HG02970 (cell line): ENCODE data around the gene NKIRAS1.
"Not testable (repeated sequence)": the region's sequence is repeated elsewhere in the genome, so short reads cannot be mapped to it uniquely, and the experiment has no call there.

Experiments
- ATAC-seq: cut with Tn5 transposase; IDR thresholded peaks from one replicate; pipeline ENCODE4 v1.9.1; 2021; ENCODE audit warnings: mild to moderate bottlenecking, moderate library complexity, moderate number of reproducible peaks; ENCODE audit not compliant: unreplicated experiment, low FRiP score

The NKIRAS1 gene

GRCh38 chr3:23911397-23911796, 5.4 kb downstream of the NKIRAS1 start:
- no peak for ATAC-seq

GRCh38 chr3:23909341-23909740, 7.4 kb downstream of the NKIRAS1 start:
- no peak for ATAC-seq

- ATAC-seq: no peak
Measured at GRCh38 chr3:23904545-23904944, 12.2 kb downstream of the NKIRAS1 start.

- no peak for ATAC-seq
Measured at GRCh38 chr3:23900744-23901143, 16.0 kb downstream of the NKIRAS1 start.

GRCh38 chr3:23895181-23895580, 21.6 kb downstream of the NKIRAS1 start:
- ATAC-seq: no peak

GRCh38 chr3:23894254-23895061, 22.3 kb downstream of the NKIRAS1 start:
- no peak for ATAC-seq

- ATAC-seq: no peak
Measured at GRCh38 chr3:23889950-23890349, 26.8 kb downstream of the NKIRAS1 start.

GRCh38 chr3:23889386-23889785, 27.4 kb downstream of the NKIRAS1 start:
- ATAC-seq: no peak

GRCh38 chr3:23888617-23889228, 28.1 kb downstream of the NKIRAS1 start:
- ATAC-seq: no peak

- no peak for ATAC-seq
Measured at GRCh38 chr3:23886311-23886710, 30.5 kb downstream of the NKIRAS1 start.

GRCh38 chr3:23885210-23885609, 31.6 kb downstream of the NKIRAS1 start:
- ATAC-seq: no peak

- ATAC-seq: no peak
Measured at GRCh38 chr3:23884481-23884880, 32.3 kb downstream of the NKIRAS1 start.

- ATAC-seq: no peak
Measured at GRCh38 chr3:23882487-23882918, 34.3 kb downstream of the NKIRAS1 start.

GRCh38 chr3:23881993-23882392, 34.8 kb downstream of the NKIRAS1 start:
- not testable (repeated sequence) for ATAC-seq

- ATAC-seq: no peak
Measured at GRCh38 chr3:23880703-23881339, 36.0 kb downstream of the NKIRAS1 start.

GRCh38 chr3:23879485-23879884, 37.3 kb downstream of the NKIRAS1 start:
- no peak for ATAC-seq

GRCh38 chr3:23877329-23877980, 39.3 kb downstream of the NKIRAS1 start:
- no peak for ATAC-seq

- ATAC-seq: no peak
Measured at GRCh38 chr3:23876923-23877322, 39.9 kb downstream of the NKIRAS1 start.

- no peak for ATAC-seq
Measured at GRCh38 chr3:23875113-23875725, 41.6 kb downstream of the NKIRAS1 start.

GRCh38 chr3:23874359-23875112, 42.3 kb downstream of the NKIRAS1 start:
- ATAC-seq: no peak
